HCEC 1CT (cell line): ENCODE data around the gene GPS1.

Experiments
- DNase-seq: peaks from one replicate; pipeline ENCODE4 v3.0.0-alpha.2; 2017

GPS1 gene

DNA sequence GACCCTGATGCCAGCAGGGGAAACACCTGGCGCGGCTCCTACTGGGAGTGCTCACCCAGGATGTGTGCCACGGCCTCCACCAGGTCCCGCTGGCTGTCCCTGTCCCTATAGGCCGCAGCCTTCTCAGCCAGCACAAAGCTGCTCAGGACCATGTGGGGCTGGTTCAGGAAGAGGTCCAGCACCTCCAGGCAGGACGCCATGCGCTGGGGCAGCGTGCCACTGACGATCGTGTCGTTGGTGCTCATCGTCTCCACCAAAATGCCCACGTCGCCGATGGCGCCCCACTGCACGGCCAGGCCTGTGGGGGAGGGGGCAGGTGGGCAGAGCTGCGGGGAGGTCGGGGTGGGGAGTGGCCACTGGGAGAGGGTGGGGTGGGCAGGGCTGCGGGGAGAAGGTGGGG, 29.8 kb downstream of the GPS1 start:
- no peak for DNase-seq

DNA sequence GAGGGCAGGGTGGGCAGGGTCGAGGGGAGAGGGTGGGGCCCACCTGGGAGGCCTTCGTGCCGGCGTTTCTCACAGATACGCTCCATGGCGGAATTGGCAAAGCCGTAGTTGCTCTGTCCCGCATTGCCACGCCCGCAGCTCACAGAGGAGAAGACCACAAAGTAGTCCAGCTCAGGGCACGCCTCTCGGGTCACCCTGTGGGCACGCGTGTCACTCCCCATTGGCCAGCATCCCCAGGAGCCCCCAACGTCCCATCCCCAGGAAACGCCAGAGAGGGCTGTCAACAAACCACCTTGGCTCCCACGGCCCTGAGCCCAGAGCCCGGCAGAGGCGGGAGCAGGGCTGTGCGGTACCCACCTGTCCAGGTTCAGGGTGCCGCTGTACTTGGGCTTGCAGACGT, 30.3 kb downstream of the GPS1 start:
- no peak for DNase-seq

DNA sequence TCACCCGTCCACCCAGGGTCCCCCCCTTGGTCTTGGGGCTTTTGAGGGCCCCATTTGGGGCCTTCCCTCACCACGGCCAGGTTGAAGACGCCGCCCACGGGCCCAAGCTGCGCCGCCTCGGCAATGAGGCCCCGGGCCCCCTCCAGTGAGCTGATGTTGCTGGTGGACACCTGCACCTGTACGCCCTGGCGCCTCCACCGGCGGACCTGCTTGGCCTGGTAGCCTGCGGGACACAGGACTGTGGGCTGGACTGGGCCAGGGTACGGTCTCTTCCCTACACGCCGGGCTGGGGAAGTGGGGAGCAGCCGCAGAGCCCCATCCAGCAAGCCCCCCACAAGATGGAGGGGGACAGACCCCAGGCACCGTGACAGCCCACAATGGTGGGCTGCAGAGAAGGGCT, 30.8 kb downstream of the GPS1 start:
- no peak for DNase-seq

DNA sequence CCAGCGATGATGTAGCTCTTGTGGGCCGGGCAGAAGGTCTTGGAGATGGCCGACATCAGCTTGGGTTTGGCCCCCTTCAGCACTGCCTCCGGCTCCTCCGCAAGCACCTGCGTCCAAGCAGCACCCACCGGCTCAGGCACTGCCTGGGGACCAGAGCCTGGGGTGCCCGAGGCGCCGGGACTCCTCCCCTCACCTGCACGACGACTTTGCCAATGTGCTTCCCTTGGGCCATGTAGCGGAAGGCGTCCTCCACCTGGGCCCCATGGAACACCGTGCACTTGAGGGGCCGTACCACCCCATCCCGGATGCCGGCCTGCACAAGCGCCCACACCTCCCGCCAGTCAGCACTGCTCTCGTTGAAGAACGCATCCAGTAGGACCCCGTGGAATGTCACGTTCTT, 31.3 kb downstream of the GPS1 start:
- DNase-seq: no peak

DNA sequence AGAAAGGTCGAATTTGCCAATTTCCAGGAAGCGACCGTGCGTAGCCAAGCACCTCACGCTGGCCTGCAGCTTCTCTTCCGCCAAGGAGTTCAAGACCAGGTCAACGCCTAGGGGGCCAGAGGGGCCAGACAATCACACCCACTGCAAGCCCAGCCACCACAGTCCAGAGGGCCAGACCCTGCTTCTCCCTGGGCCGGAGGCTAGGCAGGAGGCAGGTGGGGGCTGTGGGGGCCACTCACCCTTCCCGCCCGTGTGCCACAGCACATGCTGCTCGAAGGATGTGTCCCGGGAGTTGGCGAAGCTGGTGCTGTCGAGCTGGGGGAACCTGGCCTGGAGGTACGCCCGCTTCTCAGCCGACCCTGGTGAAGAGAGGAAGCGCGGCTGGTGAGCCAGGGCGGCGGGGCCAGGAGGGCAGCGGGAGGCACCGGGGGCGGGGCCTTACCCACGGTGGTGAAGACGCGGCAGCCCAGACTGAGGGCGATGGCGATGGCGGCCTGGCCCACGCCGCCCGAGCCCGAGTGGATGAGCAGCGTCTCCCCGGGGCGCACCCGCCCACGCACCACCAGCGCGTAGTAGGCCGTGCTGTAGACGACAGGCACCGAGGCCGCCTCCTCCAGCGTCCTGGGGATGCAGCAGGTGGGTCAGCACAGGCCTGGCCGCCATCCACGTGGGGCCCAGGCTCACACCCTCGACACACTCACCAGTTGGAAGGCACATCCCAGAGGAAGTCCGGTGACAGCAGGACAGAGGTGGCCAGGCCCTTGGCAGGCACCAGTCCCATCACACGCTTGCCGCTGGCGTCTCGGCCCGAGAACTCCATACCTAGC, 32.0 kb downstream of the GPS1 start:
- no peak for DNase-seq

DNA sequence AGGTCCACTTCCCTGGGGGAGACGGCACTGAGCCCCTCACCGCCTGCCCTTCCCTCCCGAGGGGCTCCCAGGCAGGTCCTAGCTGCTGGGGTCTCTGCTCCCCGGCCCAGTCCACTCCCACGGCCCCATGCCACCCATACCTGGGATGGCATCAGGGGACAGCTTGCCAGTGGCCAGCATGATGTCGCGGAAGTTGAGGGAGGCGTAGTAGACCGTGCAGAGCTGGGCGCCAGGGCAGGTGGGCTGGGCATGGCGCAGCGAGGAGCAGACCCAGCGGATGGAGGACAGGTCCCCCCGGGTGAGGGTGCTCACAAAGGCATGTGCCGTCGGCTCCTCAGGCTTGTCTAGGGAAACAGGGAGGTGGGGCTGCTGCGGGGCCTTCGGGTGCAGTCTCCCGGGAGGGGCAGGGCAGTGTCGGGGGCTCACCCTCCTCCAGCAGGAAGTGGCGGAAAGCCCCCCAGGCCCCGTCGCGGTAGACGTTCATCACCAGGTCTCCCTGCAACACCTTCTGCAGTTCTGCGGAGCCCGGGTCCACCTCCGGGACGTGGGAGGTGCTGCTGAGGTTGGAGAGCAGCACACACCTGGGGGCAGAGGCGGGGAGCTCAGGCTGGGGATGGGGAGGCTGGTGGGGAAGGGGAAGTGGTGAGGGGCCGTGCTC, 32.8 kb downstream of the GPS1 start:
- no peak for DNase-seq

DNA sequence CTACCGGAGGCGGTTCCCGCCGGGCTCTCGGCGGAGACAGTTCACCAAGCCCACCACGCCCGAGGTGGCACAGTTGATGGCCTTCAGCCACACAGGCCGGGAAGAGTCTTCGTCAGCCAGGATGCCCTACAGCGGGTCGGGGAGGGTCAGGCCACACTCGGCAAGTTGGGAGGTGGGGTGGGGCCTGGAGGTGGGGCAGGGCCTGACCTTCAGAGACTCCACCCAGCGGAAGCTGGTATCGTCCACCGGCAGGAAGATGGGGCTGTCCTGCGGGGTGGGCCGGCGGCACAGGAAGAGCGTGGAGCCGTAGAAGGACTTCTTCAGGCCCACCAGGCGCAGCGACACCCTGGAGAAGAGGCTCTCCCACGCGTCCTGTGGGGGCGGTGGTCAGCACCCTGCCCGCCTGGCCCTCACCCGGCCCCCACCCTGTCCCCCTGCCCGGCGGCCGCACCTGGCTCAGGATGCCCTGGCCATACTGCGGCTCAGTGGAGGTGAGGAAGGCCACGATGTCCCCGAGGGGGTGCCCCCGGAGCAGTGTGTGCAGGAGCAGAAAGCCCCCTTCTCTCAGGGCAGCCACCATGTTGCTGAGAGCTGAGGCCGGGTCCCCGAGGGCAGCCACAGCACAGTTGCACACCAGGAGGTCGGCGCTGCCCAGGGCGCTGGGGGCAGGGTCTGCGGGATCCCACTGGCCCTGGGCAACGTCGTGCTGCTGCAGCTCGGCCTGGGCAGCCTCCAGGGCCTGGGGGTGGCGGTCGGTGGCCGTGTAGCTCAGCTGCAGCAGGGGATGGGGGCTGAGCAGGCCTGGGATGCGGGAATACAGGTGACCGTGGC, 33.5 kb downstream of the GPS1 start:
- no peak for DNase-seq

DNA sequence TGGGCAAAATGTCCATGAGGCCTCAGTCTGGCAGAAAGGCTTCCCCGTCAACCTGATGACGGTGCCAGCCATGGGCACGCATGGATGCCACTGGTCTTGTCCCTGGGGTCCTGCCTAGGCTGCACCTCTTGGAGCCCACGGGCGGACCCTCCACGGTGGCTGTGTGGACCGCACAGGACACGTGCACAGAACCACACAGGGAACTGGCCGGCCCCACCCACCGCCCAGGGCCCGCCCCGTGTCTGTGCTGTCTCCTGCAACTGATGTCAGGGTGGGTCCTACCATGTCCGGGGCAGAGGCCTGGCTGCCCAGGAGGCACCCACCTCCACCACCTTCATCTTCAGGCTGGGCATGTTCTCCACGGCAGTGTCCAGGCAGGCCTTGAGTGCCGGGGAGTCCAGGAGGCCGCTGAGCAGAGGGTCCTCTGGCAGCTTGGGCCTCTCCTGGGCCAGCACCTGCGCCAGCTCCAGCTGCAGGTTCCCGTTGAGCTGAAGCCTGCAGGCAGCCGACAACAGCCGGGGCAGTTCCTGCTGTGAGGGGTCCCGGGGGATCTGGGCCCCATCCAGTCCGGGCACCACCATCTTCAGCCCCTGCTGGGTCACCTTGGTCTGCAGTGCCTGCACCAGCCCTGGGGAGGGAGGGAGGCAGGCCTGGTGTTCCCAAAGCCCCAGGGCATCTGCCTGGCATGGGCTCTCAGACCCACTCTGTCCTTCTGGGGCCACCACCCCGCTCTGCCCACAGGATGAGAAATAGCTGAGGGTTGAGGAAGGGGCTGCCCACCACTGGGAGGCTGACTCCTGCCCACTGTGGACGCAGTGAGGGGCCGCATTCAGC, 34.5 kb downstream of the GPS1 start:
- DNase-seq: no peak

DNA sequence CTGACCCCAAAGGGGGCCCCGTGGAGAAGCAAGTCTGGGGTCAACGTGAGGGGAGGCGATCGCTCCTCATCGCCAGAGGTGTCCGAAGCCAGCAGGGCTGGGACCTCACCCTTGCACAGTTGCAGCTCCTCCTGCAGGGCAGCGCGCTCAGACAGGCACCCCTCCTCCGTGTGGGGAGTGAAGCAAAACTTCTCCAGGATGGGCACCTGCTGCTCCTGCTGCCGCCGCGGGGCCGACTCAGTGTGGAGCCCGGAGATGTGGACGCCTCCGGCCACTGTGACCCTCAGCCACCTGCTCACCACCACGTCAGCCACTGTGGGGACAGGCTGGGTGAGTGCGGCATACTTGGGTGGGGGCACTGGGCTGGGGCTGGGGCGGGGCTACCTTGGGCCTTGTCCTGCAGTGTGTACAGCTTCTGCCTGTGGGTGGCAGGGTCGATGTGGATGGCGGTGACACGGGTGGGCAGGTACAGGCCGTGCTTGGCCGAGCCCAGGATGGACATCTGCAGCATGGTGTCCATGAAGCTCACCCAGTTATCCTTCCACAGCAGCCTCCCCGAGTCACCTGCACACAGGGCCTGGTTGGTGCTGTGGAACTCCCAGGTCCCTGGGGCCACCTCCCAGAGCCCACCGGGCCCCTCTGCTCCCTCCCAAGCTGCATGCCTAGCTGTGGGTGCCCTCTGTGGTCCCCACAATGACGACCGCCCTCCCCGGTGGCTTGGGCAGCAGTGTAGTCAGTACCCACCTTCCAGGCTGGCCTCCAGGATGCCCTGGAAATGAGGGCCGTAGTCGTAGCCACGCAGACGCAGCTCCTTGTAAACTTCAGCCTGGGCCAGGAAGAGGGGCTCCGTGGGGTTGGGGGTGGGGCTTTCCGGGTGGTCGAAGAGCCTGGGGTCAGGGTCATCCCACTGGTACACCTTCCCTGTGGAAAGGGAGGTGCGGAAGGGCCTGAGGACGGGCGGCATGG, 35.5 kb downstream of the GPS1 start:
- no peak for DNase-seq

DNA sequence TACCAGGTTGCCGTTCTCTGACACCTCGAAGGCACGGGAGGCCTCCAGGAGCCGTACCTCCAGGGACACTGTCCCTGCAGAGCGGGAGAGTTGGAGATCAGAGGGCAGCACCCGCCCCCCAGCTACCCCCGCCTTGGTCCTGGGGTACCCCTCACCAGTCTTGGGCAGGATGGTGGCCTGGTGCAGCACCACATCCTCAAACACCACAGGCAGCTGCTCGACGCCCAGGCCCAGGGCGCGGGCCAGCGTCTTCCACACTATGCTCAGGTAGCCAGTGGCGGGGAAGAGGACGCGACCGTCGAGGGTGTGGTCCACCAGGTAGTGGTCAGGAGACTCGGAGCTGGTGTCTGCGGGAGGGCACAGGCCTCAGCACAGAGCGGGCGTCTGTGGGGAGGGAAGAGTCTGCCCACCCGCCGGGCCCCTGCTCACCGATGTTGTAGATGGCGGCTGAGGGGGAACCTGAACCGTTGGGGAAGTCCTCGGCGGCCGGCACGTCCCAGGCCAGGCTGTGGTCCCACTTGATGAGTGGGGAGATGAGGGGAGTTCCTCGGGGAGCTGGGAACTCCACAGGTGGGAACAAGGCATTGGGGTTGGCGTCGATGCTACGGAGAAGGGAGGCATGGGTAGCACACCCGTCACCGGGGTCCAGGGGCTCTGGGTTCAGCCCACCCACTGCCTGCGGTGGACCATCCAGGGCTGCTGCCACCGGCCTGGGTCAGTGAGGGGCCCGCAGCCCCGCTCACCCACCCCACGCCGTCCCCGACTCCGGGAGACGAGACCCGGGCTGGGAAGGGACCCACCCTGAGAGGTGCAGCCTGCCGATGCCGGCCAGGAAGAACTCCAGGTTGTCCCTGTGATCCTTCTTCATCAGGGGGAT, 36.5 kb downstream of the GPS1 start:
- DNase-seq: no peak

DNA sequence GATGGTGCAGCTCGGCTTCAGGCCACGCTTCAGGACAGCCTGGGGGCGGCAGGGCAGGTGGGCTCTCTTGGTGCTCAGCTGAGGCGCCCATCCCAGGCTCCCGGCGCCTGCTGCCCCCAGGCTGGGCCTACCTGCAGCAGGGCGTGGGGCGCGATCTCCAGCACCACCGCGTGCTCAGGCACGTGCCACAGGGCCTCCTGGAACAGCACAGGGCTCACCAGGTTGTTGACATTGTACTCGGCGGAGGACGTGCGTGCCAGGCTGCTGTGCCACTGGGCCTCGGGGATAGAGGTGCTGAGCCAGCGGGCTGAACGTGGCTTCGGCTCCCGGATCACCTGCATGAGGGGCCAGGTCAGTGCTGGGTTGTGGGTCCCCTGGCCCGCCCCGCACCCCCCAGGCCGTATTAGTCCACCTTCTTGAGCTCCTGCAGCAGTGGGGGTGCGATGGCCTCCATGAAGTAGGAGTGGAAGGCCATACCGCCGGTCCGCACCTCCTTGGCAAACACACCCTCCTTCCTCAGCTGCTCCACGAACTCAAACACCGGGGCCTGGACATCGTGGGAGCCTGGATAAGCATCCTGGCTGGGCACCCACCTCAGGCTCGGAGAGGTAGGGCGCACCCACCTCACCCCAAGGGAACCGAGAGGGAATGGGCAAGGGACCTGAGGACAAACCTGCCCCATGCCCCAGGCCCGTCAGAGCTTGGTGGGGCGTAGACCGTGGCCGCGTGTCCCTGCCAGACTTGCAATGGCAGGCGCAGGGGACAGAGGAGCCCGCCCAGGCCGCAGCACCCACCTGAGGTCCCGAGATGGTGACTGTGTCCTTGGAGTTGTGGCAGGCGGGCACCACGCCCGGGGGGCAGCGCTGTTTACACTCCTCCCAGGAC, 37.4 kb downstream of the GPS1 start:
- DNase-seq: no peak

DNA sequence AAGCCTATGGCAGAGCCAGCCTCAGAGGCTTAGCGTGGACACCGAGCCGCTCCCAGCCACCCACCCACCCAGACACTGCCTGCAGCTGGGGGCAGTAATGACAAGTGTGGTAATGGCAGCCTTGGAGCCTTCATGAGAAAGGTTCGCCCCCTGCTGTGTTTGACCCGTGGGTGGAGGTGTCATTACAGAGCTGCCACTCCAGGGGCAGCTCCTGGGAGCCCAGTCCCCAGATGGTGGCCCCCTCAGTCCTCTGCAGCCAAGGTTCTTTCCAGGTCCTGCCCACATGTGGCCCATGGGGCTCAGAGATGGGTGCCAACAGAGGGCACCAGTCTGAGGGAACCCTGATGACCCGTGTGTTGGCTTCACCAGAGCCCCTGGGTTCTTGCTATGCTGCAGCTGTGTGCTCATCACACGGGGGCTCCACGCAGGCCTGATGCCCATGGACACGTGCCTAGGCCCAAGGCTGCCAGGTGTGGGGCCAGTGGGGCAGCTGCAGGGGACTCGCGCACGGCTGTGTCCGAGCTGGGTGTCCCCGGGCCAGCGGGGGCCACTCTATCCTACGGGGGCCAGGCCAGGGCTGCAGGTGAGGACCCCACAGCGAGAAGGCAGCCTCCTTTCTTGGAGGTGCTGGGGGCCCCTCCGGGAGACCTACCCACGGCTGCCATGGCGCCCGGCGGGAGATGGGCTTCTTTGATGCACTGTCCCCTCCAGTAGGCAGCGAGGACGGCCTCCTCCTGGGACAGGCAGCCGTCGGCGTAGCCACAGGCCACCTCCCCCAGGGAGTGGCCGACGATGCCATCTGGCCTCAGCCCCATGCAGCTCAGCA, 38.2 kb downstream of the GPS1 start:
- no peak for DNase-seq

DNA sequence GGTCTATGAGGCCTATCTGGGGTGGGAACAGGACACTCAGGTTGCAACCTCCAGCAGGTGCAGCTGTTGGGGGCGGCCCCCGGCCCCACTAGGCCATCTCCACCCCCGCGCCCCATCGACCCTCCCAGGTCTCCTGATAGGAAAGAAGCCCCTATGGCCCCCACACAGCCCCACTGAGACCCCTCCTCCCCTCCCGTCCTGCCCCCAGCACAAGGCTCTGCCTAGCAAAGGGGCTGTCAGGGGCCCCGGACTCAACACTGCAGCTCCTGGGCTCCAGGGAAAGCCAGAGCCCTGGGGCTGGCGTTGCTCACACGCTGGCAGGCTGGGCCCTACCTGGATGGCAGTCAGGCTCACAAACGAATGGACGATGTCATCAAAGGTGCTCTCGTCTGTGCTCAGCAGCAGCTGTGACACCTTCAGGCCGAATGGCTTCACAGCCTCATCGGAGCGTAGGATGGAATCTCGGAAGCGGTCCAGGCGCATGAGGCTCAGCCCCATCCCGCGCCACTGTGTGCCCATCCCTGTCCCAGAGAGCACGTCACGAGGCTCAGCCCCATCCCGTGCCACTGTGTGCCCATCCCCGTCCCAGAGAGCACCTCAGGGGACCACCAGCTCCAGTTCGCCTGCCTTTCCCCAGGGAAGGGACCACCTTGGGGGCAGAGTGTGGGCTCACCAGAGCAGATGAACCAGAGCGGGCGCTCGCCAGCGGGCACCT, 39.0 kb downstream of the GPS1 start:
- no peak for DNase-seq

DNA sequence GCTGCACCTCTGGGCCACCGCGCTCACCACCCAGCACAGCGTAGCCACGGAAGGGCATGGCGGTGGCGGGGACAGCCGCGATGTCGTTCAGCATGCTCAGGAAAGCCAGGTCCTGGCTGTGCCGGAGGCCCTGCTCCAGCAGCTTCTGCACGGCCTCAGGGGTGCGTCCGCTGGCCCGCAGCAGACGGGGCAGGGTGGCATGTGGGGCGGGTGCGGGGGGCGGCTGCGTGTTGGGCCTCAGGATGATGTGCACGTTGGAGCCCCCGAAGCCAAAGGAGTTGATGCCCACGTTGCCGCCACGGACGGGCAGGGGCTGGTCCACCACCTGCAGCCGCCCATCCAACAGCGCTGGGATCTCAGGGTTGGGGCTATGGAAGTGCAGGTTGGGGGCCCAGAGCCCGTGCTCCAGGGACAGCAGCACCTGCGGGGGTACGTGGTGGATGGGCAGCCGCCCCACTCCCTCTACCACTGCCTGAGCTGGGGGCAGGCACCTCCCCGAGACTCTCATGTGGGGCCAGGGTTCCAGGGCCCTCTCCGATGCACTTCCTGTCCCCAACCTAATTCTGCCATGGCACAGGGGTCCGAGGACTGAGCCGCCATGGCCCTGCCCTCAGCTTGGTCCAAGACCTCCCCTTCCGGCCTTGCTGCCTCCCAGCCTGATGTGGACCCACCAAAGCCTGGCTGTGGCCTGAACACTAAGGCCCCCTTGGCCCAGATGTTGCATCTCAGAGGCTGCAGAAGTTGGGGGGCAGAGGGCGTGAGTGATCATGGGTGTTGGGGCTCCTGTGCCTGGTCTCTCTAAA, 39.8 kb downstream of the GPS1 start:
- DNase-seq: no peak

DNA sequence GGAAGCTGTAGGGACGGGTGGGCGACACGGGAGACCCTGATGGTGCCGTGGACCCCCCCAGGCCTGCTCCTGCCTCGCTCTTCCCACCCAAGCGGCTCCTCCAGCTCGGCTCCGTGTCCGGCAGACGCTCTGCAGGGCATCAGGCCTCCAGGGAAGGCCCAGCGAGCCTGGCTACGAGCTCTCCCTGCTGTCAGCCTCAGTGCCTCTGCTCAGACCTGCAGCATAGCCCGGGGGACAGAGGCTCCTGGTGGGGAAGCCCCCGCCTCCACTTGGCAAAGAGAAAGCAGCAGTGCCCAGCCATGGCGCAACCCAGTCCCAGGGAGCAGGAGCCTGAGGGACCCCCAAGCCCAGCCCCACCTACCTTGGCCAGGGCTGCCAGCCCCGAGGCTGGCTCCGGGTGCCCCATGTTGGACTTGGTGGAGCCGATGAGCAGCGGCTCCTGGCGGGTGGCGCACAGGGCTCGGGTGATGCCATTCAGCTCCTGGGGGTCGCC, 40.4 kb downstream of the GPS1 start:
- no peak for DNase-seq

DNA sequence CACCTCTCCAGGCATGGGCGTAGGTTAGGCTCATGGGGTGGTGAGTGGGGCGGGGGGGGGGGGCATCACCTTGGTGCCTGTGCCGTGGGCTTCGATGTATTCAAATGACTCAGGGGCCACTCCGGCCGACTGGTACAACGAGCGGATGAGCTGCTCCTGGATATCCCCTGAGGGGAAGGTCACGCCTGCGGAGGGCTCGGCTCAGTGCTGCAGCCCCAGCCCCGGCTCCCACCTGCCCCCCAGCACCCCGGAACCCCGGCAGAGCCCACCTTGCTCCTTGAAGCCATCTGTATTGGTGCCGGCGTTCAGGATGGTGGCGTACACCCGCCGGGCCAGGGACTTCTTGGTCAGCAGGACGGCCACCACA, 40.9 kb downstream of the GPS1 start:
- no peak for DNase-seq
